IMR-90 (cell line): ENCODE measurements around the gene COL25A1. TPM values are rescaled to one million over a fixed set of nuclear protein-coding genes. Genes with fewer than 3 reads are reported as not detected.

Source experiments
- ATAC-seq: fragments of 200-7000 bp; cut with Tn5 transposase; 2 replicates; pipeline ENCODE4 v1.9.1; 2020; ENCODE audit warnings: low read depth, mild to moderate bottlenecking, moderate library complexity
- BruUV-seq: library from RNA; stranded (reverse); fragments of 400-500 nt; replicated peaks from 2 replicates; lab custom pipeline; 2021; lab: Mats Ljungman, UMichigan
- CTCF ChIA-PET: fragments of 300-600 bp; formaldehyde crosslinking; extraction: SDS; loops from one replicate; lab custom pipeline; 2021; ENCODE audit warnings: antibody characterized with exemption; lab: Yijun Ruan, JAX
- POLR2A ChIA-PET: fragments of 300-600 bp; sonication (Branson Sonifier 250); formaldehyde crosslinking; loops from one replicate; lab custom pipeline; 2022; ENCODE audit warnings: antibody characterized with exemption; ENCODE audit not compliant: unreplicated experiment; lab: Charles Lee
- DNase-seq: peaks from one replicate; pipeline ENCODE4 v3.0.0; 2013
- H2AFZ ChIP-seq: replicated peaks from 2 replicates; pipeline ENCODE3; 2013; ENCODE audit warnings: low read length, mild to moderate bottlenecking; ENCODE audit not compliant: poor library complexity
- H2AK5ac ChIP-seq: 2 replicates; pipeline ENCODE4 v1.6.1; 2013; ENCODE audit warnings: low read depth, low read length, inconsistent platforms
- H2AK9ac ChIP-seq: replicated peaks from 2 replicates; pipeline ENCODE3; 2013; ENCODE audit warnings: mild to moderate bottlenecking, low read depth, low read length, moderate library complexity; ENCODE audit not compliant: poor library complexity
- H2BK120ac ChIP-seq: 2 replicates; pipeline ENCODE4 v1.6.1; 2013; ENCODE audit warnings: low read depth, low read length, inconsistent platforms
- H2BK15ac ChIP-seq: 3 replicates; pipeline ENCODE4 v1.6.1; 2013; ENCODE audit warnings: low read depth, low read length, inconsistent platforms
- H2BK20ac ChIP-seq: 2 replicates; pipeline ENCODE4 v1.6.1; 2013; ENCODE audit warnings: low read depth, mild to moderate bottlenecking, inconsistent platforms, low read length, moderate library complexity
- H2BK5ac ChIP-seq: 2 replicates; pipeline ENCODE4 v1.6.1; 2013; ENCODE audit warnings: mild to moderate bottlenecking, low read depth, low read length, inconsistent platforms; ENCODE audit not compliant: poor library complexity, severe bottlenecking
- H3K14ac ChIP-seq: replicated peaks from 2 replicates; pipeline ENCODE4 v1.6.1; 2013; ENCODE audit warnings: low read depth, low read length, inconsistent platforms
- H3K18ac ChIP-seq: 2 replicates; pipeline ENCODE4 v1.6.1; 2013; ENCODE audit warnings: low read depth, low read length, control low read depth
- H3K23ac ChIP-seq: 2 replicates; pipeline ENCODE4 v1.6.1; 2013; ENCODE audit warnings: low read depth, low read length, inconsistent platforms
- H3K27ac ChIP-seq: 2 replicates; pipeline ENCODE4 v1.5.1; 2013; ENCODE audit warnings: mild to moderate bottlenecking, control low read depth, low read length; ENCODE audit not compliant: insufficient read depth
- H3K27me3 ChIP-seq: 2 replicates; pipeline ENCODE4 v1.6.1; 2013; ENCODE audit warnings: low read length; ENCODE audit not compliant: control insufficient read depth, insufficient read depth
- H3K36me3 ChIP-seq: 2 replicates; pipeline ENCODE4 v1.6.1; 2013; ENCODE audit warnings: low read length, mixed read lengths; ENCODE audit not compliant: control insufficient read depth, insufficient read depth
- H3K4ac ChIP-seq: 2 replicates; pipeline ENCODE4 v1.6.1; 2013; ENCODE audit warnings: low read depth, low read length, inconsistent platforms
- H3K4me1 ChIP-seq: 2 replicates; pipeline ENCODE4 v1.6.1; 2013; ENCODE audit warnings: low read length, mixed read lengths; ENCODE audit not compliant: control insufficient read depth, insufficient read depth
- H3K4me2 ChIP-seq: 2 replicates; pipeline ENCODE4 v1.6.1; 2013; ENCODE audit warnings: low read depth, mild to moderate bottlenecking, control low read depth, low read length, moderate library complexity
- H3K4me3 ChIP-seq: 2 replicates; pipeline ENCODE4 v1.5.1; 2013; ENCODE audit warnings: low read depth, mild to moderate bottlenecking, control low read depth, low read length, moderate library complexity; ENCODE audit not compliant: insufficient read depth
- H3K56ac ChIP-seq: 2 replicates; pipeline ENCODE4 v1.6.1; 2013; ENCODE audit warnings: low read length, inconsistent platforms; ENCODE audit not compliant: insufficient read depth; ENCODE audit errors: extremely low read depth
- H3K79me1 ChIP-seq, 2 experiments: 2 replicates each; pipeline ENCODE4 v1.6.1; 2013; ENCODE audit warnings: low read length in 2 of 2, inconsistent platforms in 1 of 2, low read depth in 1 of 2
- H3K9ac ChIP-seq: 2 replicates; pipeline ENCODE4 v1.6.1; 2013; ENCODE audit warnings: low read depth, low read length, control low read depth
- H3K9me1 ChIP-seq: 2 replicates; pipeline ENCODE4 v1.6.1; 2013; ENCODE audit warnings: low read length, inconsistent platforms; ENCODE audit not compliant: insufficient read depth
- H3K9me3 ChIP-seq: 2 replicates; pipeline ENCODE4 v1.6.1; 2013; ENCODE audit warnings: low read length; ENCODE audit not compliant: control insufficient read depth, insufficient read depth
- H4K20me1 ChIP-seq: 2 replicates; pipeline ENCODE4 v1.6.1; 2013; ENCODE audit warnings: low read length, inconsistent platforms; ENCODE audit not compliant: insufficient read depth
- H4K5ac ChIP-seq: 2 replicates; pipeline ENCODE4 v1.6.1; 2013; ENCODE audit warnings: mild to moderate bottlenecking, low read depth, low read length, control low read depth
- H4K8ac ChIP-seq, 2 experiments: 2 replicates each; pipeline ENCODE4 v1.6.1; 2013; ENCODE audit warnings: low read depth in 2 of 2, low read length in 2 of 2, control low read depth in 1 of 2, inconsistent platforms in 1 of 2
- H4K91ac ChIP-seq: 2 replicates; pipeline ENCODE4 v1.6.1; 2013; ENCODE audit warnings: low read depth, low read length, inconsistent platforms; ENCODE audit not compliant: insufficient read depth
- CHD1 ChIP-seq: IDR thresholded peaks from 2 replicates; pipeline ENCODE4 v1.6.1; 2012; ENCODE audit warnings: low read depth, low read length, improper control_type of control experiment
- POLR2A ChIP-seq: IDR thresholded peaks from 2 replicates; pipeline ENCODE4 v1.6.1; 2012; ENCODE audit warnings: mild to moderate bottlenecking, low read depth, low read length
- RCOR1 ChIP-seq: IDR thresholded peaks from 2 replicates; pipeline ENCODE4 v1.6.1; 2012; ENCODE audit warnings: mild to moderate bottlenecking, low read length, improper control_type of control experiment; ENCODE audit not compliant: insufficient replicate concordance
- SMC3 ChIP-seq: fragments of 150-350 bp; IDR thresholded peaks from 2 replicates; pipeline ENCODE4 v1.6.1; 2016; ENCODE audit warnings: low read depth, mild to moderate bottlenecking, antibody characterized with exemption, low read length, moderate library complexity
- WGBS, 2 experiments: methylation state at CpG; one replicate each; pipeline versions ENCODE4 v1.1.5 to v1.1.7; 2013; ENCODE audit warnings: missing lambda C conversion rate in 2 of 2; ENCODE audit not compliant: insufficient read length in 1 of 2; ENCODE audit errors: extremely low coverage in 2 of 2; 5-methylcytosine and 5-hydroxymethylcytosine counted together
- dilution Hi-C: fragments of 300-500 bp; cut with HindIII; formaldehyde crosslinking; loops from one replicate; pipeline ENCODE4 v1.14.3; 2018; ENCODE audit warnings: low sequenced_read_pairs; ENCODE audit not compliant: unreplicated experiment
- in situ Hi-C: fragments of 300-500 bp; cut with MboI; formaldehyde crosslinking; loops from 3 replicates; pipeline ENCODE4 v1.14.3; 2019; ENCODE audit warnings: low sequenced_read_pairs, inconsistent platforms, mixed read lengths
- intact Hi-C: fragments of 100-400 bp; cut with micrococcal nuclease; formaldehyde crosslinking; loops from 2 replicates; pipeline ENCODE4 v1.10.0; 2022
- polyA plus RNA-seq, 3 experiments: library from polyadenylated mRNA; depleted of rRNA; stranded (reverse); fragments of >200 nt; gene quantifications; 2 replicates each; pipeline ENCODE4 v1.2.3, GENCODE V29; 2012; ENCODE audit warnings: low replicate concordance in 1 of 3
- total RNA-seq: library from RNA; depleted of rRNA; stranded (reverse); fragments of >200 nt; gene quantifications from 2 replicates; pipeline ENCODE4 v1.2.3, GENCODE V29; 2012
- TF ChIP-seq, protein P1 (sequence below): fragments of 150-350 bp; IDR thresholded peaks from 2 replicates; pipeline ENCODE4 v1.6.1; 2017; ENCODE audit warnings: mild to moderate bottlenecking, antibody characterized with exemption, low read length, low read depth

The COL25A1 gene
- total and polyA plus RNA-seq, 2 of the 4 experiments (the other 2 are of a cell fraction), result under 0.01 to 0.05 TPM

DNA sequence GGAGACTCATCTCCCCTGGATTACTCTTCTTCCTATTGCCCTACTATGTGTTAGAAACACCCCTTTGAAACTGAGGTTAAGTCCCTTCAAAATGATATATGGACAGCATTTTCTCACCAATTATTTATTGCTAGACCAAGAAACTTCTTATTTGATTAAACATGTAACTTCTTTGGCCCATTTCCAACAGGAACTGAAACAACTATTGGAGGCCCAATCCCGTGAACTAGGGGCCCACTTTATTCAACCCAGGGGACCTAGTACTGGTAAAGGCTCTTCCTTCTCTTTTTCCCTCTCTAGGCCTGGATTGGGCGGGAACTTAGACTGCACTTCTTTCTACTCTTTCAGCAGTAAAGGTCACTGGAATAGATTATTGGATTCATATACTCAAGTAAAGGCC lies 16.7 kb upstream of the COL25A1 start:
- no TSS peak for BruUV-seq
- DNase-seq, result no peak
- no peak overlapping the region for H2BK20ac ChIP-seq
- no peaks in the 10 kb centered on the region for H3K9me1 ChIP-seq
- no peak overlapping the region for H2BK5ac ChIP-seq
- H3K9ac ChIP-seq, result no peak overlapping the region
- H3K36me3 ChIP-seq, result no peaks in the 10 kb centered on the region
- H3K79me1 ChIP-seq, result no peaks in the 10 kb centered on the region
- no peak overlapping the region for H3K14ac ChIP-seq
- no peak overlapping the region for H4K5ac ChIP-seq
- H3K27me3 ChIP-seq, result no peaks in the 10 kb centered on the region
- no peak overlapping the region for H3K4me2 ChIP-seq
- H3K4me1 ChIP-seq, result no peaks in the 10 kb centered on the region
- no peak overlapping the region for H4K91ac ChIP-seq
- H4K20me1 ChIP-seq, result no peaks in the 10 kb centered on the region
- no peak overlapping the region for H3K4me3 ChIP-seq
- no peak overlapping the region for H3K23ac ChIP-seq
- intact Hi-C loops, result no loop called here
- dilution Hi-C loops, result no loop called here
- no peak overlapping the region for H2BK120ac ChIP-seq
- POLR2A ChIA-PET, result no interaction called here
- H3K18ac ChIP-seq, result no peak overlapping the region
- H2BK15ac ChIP-seq, result no peak overlapping the region
- no peak for ATAC-seq
- in situ Hi-C loops, result no loop called here
- no peak overlapping the region for H3K4ac ChIP-seq
- H3K27ac ChIP-seq, result no peak overlapping the region
- H3K56ac ChIP-seq, result no peak overlapping the region
- no peak overlapping the region for H4K8ac ChIP-seq
- H2AK5ac ChIP-seq, result no peak overlapping the region
- no peak overlapping the region for H2AFZ ChIP-seq
- no peak overlapping the region for H2AK9ac ChIP-seq
- H3K9me3 ChIP-seq, result 0 out of 2 replicates have a peak, but pooled peaks cover 3% of the 10 kb centered on the region
- TF ChIP-seq CHD1, result no peak
- no peak for TF ChIP-seq RCOR1
- TF ChIP-seq POLR2A, result no peak
- TF ChIP-seq, protein P1, sequence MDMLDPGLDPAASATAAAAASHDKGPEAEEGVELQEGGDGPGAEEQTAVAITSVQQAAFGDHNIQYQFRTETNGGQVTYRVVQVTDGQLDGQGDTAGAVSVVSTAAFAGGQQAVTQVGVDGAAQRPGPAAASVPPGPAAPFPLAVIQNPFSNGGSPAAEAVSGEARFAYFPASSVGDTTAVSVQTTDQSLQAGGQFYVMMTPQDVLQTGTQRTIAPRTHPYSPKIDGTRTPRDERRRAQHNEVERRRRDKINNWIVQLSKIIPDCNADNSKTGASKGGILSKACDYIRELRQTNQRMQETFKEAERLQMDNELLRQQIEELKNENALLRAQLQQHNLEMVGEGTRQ, result no peak
- no peak for TF ChIP-seq SMC3
- WGBS, 2 experiments, result no CpG with 5 or more reads among the region's 2 CpGs
- CTCF ChIA-PET, result no interaction called here
